GM12878 (cell line): Measurements from ENCODE around the gene TMEM232. TPM values are rescaled to one million over a fixed set of nuclear protein-coding genes. Genes with fewer than 3 reads are reported as not detected.

ENCODE experiments used
- BACH1 ChIP-seq: fragments of 450-650 bp; IDR thresholded peaks from 2 replicates; pipeline ENCODE4 v1.6.1; 2017; ENCODE audit warnings: mild to moderate bottlenecking, borderline replicate concordance
- BRCA1 ChIP-seq: IDR thresholded peaks from 2 replicates; pipeline ENCODE4 v1.6.1; 2011; ENCODE audit warnings: low read depth, low read length, improper control_type of control experiment
- CBX5 ChIP-seq: sonication (generic); IDR thresholded peaks from 2 replicates; pipeline ENCODE4 v1.6.1; 2016; ENCODE audit warnings: low read depth, moderate library complexity, mild to moderate bottlenecking, inconsistent platforms
- HDAC6 ChIP-seq: fragments of 200-600 bp; sonication (generic); IDR thresholded peaks from one replicate; pipeline ENCODE4 v1.8.0; 2017; ENCODE audit warnings: antibody characterized with exemption; ENCODE audit not compliant: unreplicated experiment
- IRF4 ChIP-seq: IDR thresholded peaks from 2 replicates; pipeline ENCODE4 v1.6.1; 2011; ENCODE audit warnings: low read depth, low read length
- LARP7 ChIP-seq: fragments of 450-650 bp; IDR thresholded peaks from 2 replicates; pipeline ENCODE4 v1.6.1; 2017; ENCODE audit warnings: mild to moderate bottlenecking
- NFIC ChIP-seq: IDR thresholded peaks from 2 replicates; pipeline ENCODE4 v1.6.1; 2012; ENCODE audit warnings: low read depth, mild to moderate bottlenecking, inconsistent platforms, low read length, moderate library complexity
- NFYB ChIP-seq: IDR thresholded peaks from 2 replicates; pipeline ENCODE4 v1.6.1; 2011; ENCODE audit warnings: low read depth, mild to moderate bottlenecking, low read length, improper control_type of control experiment, moderate library complexity; ENCODE audit not compliant: insufficient read depth
- PML ChIP-seq: IDR thresholded peaks from 2 replicates; pipeline ENCODE4 v1.6.1; 2012; ENCODE audit warnings: low read length, inconsistent platforms
- POLR2AphosphoS2 ChIP-seq: IDR thresholded peaks from 2 replicates; pipeline ENCODE4 v1.6.1; 2011; ENCODE audit warnings: low read depth, mild to moderate bottlenecking, low read length, improper control_type of control experiment, moderate library complexity
- RCOR1 ChIP-seq: conservative IDR thresholded peaks from 2 replicates; pipeline ENCODE4 v1.6.1; 2012; ENCODE audit warnings: low read depth, low read length, improper control_type of control experiment
- RFX5 ChIP-seq: IDR thresholded peaks from 2 replicates; pipeline ENCODE4 v1.6.1; 2011; ENCODE audit warnings: low read depth, low read length, improper control_type of control experiment
- SP1 ChIP-seq: IDR thresholded peaks from one replicate; pipeline ENCODE4 v1.6.1; 2011; ENCODE audit warnings: low read depth, low read length
- ZNF207 ChIP-seq: fragments of 450-650 bp; IDR thresholded peaks from 2 replicates; pipeline ENCODE4 v1.6.1; 2014; ENCODE audit warnings: antibody characterized with exemption, mild to moderate bottlenecking, borderline replicate concordance
- ZSCAN29 ChIP-seq: fragments of 450-650 bp; IDR thresholded peaks from 2 replicates; pipeline ENCODE4 v1.6.1; 2017; ENCODE audit warnings: mild to moderate bottlenecking, moderate library complexity
- polyA plus RNA-seq, 11 experiments: library from polyadenylated mRNA; depleted of rRNA in 4 of 11; unstranded in 6 of 11; stranded (reverse) in 5 of 11; fragments of >200 nt; fragmentation: Nextera tagmentation in 4 of 11; fragmentation: Illumina TruSeq in 1 of 11; extraction: Ambion mirVana in 4 of 11; extraction: Trizol in 1 of 11; gene quantifications; 1 replicate in 1 of 11; 2 replicates in 10 of 11; pipeline versions ENCODE4 v1.2.1 to v1.2.3, GENCODE V29; 2011 to 2016; ENCODE audit warnings: inconsistent platforms in 2 of 11, missing spikeins in 2 of 11, low read depth in 1 of 11
- total RNA-seq, 4 experiments: library from RNA; depleted of rRNA in 3 of 4; stranded (reverse); fragments of >200 nt in 3 of 4; fragmentation: Illumina TruSeq in 1 of 4; extraction: Trizol in 1 of 4; gene quantifications; 2 replicates each; pipeline versions ENCODE4 v1.2.1 to v1.2.3, GENCODE V29; 2013 to 2021
- TF ChIP-seq, protein P1 (sequence below): IDR thresholded peaks from 2 replicates; pipeline ENCODE4 v1.6.1; 2012; ENCODE audit warnings: improper control_type of control experiment, low read depth, low read length; ENCODE audit not compliant: insufficient replicate concordance
- TF ChIP-seq, protein P2 (sequence below): fragments of 450-650 bp; IDR thresholded peaks from 2 replicates; pipeline ENCODE4 v1.6.1; 2014; ENCODE audit warnings: mild to moderate bottlenecking
- TF ChIP-seq, protein P3 (sequence below): fragments of 450-650 bp; formaldehyde crosslinking; IDR thresholded peaks from 2 replicates; pipeline ENCODE4 v1.4.0; 2020; ENCODE audit warnings: mild to moderate bottlenecking, moderate library complexity
- TF ChIP-seq, protein P4 (sequence below): fragments of 150-350 bp; IDR thresholded peaks from 2 replicates; pipeline ENCODE4 v1.6.1; 2014; ENCODE audit warnings: mild to moderate bottlenecking, low read depth, low read length

The TMEM232 gene
- total and polyA plus RNA-seq, 10 of the 15 experiments (the other 5 are each of a cell fraction or from before 2014, with no cell fraction given): 0.29 to 1.3 (median 0.91) TPM

DNA sequence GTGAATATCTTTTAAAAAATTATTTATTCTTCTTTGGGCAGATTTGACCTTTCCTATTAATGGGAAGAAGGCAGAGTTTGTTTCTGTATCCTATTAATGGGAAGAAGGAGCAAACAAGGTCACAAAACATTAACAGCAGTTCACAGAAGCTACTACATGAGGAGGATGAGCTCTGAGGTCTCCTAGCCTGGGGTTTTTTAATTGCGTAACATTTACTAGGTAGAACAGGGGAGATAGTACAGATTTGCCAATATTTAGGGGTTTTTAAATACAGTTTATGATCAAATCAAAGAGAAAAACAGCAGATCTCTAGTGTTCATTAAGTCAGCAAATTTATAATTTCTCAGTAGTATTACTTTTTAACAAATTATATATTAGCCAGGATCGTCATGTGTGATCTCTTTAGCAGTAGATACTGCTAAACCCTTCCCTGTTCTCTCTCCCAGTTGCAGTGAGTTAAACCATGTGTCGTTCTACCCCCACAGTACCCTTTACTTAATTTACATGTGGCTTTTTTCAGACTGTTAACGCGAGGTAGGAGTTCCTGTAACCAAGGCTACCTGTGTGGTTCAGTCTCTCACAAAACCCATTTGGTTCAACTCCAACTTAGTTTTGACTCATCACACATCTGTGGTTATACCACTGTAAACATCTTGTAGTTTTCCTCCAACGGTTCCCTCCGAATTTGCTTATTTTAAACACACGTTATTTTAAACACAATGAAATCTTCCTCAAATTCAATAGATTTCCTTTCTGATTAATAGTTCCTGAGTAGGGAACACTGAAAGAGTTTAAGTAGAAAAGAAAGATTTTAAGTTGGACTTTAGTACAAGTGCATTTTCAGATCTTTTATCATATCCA is 25.7 kb upstream of the TMEM232 start (continued):
- TF ChIP-seq, protein P1, sequence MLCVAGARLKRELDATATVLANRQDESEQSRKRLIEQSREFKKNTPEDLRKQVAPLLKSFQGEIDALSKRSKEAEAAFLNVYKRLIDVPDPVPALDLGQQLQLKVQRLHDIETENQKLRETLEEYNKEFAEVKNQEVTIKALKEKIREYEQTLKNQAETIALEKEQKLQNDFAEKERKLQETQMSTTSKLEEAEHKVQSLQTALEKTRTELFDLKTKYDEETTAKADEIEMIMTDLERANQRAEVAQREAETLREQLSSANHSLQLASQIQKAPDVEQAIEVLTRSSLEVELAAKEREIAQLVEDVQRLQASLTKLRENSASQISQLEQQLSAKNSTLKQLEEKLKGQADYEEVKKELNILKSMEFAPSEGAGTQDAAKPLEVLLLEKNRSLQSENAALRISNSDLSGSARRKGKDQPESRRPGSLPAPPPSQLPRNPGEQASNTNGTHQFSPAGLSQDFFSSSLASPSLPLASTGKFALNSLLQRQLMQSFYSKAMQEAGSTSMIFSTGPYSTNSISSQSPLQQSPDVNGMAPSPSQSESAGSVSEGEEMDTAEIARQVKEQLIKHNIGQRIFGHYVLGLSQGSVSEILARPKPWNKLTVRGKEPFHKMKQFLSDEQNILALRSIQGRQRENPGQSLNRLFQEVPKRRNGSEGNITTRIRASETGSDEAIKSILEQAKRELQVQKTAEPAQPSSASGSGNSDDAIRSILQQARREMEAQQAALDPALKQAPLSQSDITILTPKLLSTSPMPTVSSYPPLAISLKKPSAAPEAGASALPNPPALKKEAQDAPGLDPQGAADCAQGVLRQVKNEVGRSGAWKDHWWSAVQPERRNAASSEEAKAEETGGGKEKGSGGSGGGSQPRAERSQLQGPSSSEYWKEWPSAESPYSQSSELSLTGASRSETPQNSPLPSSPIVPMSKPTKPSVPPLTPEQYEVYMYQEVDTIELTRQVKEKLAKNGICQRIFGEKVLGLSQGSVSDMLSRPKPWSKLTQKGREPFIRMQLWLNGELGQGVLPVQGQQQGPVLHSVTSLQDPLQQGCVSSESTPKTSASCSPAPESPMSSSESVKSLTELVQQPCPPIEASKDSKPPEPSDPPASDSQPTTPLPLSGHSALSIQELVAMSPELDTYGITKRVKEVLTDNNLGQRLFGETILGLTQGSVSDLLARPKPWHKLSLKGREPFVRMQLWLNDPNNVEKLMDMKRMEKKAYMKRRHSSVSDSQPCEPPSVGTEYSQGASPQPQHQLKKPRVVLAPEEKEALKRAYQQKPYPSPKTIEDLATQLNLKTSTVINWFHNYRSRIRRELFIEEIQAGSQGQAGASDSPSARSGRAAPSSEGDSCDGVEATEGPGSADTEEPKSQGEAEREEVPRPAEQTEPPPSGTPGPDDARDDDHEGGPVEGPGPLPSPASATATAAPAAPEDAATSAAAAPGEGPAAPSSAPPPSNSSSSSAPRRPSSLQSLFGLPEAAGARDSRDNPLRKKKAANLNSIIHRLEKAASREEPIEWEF: no peak
- TF ChIP-seq RFX5 (no peak), NFYB (no peak), BRCA1 (no peak), POLR2AphosphoS2 (no peak), CBX5 (peak; percentile 82; the same call in 1 of the 2 replicates), RCOR1 (no peak), LARP7 (no peak), ZNF207 (no peak), PML (peak; percentile 84), BACH1 (peak; percentile 61; the same call in 1 of the 2 replicates), NFIC (peak; percentile 98), HDAC6 (no peak), IRF4 (peak; percentile 95), ZSCAN29 (no peak), SP1 (no peak)
- TF ChIP-seq, protein P2, sequence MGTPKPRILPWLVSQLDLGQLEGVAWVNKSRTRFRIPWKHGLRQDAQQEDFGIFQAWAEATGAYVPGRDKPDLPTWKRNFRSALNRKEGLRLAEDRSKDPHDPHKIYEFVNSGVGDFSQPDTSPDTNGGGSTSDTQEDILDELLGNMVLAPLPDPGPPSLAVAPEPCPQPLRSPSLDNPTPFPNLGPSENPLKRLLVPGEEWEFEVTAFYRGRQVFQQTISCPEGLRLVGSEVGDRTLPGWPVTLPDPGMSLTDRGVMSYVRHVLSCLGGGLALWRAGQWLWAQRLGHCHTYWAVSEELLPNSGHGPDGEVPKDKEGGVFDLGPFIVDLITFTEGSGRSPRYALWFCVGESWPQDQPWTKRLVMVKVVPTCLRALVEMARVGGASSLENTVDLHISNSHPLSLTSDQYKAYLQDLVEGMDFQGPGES: no peak
- TF ChIP-seq, protein P3, sequence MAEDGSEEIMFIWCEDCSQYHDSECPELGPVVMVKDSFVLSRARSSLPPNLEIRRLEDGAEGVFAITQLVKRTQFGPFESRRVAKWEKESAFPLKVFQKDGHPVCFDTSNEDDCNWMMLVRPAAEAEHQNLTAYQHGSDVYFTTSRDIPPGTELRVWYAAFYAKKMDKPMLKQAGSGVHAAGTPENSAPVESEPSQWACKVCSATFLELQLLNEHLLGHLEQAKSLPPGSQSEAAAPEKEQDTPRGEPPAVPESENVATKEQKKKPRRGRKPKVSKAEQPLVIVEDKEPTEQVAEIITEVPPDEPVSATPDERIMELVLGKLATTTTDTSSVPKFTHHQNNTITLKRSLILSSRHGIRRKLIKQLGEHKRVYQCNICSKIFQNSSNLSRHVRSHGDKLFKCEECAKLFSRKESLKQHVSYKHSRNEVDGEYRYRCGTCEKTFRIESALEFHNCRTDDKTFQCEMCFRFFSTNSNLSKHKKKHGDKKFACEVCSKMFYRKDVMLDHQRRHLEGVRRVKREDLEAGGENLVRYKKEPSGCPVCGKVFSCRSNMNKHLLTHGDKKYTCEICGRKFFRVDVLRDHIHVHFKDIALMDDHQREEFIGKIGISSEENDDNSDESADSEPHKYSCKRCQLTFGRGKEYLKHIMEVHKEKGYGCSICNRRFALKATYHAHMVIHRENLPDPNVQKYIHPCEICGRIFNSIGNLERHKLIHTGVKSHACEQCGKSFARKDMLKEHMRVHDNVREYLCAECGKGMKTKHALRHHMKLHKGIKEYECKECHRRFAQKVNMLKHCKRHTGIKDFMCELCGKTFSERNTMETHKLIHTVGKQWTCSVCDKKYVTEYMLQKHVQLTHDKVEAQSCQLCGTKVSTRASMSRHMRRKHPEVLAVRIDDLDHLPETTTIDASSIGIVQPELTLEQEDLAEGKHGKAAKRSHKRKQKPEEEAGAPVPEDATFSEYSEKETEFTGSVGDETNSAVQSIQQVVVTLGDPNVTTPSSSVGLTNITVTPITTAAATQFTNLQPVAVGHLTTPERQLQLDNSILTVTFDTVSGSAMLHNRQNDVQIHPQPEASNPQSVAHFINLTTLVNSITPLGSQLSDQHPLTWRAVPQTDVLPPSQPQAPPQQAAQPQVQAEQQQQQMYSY (CRISPR knock-in tag): no peak
- TF ChIP-seq, protein P4, sequence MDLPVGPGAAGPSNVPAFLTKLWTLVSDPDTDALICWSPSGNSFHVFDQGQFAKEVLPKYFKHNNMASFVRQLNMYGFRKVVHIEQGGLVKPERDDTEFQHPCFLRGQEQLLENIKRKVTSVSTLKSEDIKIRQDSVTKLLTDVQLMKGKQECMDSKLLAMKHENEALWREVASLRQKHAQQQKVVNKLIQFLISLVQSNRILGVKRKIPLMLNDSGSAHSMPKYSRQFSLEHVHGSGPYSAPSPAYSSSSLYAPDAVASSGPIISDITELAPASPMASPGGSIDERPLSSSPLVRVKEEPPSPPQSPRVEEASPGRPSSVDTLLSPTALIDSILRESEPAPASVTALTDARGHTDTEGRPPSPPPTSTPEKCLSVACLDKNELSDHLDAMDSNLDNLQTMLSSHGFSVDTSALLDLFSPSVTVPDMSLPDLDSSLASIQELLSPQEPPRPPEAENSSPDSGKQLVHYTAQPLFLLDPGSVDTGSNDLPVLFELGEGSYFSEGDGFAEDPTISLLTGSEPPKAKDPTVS: no peak; the same call in 1 of the 2 replicates
